Measurements from ENCODE around the gene NEK1.

DNA sequence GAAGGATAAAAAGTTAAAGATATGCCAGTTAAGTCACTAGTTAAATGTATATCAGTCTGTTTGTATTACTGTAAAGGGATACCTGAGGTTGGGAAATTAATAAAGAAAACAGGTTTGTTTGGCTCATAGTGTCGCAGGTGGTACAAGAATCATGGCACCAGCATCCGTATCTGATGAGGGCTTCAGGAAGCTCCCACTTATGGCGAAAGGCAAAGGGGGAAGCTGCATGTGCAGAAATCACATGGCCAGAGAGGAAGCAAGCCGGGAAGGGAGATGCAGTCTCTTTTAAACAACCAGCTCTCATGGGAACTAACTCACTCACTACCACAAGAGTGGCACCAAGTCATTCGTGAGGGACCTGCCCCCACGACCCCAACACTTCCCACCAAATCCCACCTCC is 249.8 kb downstream of the NEK1 start:
- TF ChIP-seq, protein P1, sequence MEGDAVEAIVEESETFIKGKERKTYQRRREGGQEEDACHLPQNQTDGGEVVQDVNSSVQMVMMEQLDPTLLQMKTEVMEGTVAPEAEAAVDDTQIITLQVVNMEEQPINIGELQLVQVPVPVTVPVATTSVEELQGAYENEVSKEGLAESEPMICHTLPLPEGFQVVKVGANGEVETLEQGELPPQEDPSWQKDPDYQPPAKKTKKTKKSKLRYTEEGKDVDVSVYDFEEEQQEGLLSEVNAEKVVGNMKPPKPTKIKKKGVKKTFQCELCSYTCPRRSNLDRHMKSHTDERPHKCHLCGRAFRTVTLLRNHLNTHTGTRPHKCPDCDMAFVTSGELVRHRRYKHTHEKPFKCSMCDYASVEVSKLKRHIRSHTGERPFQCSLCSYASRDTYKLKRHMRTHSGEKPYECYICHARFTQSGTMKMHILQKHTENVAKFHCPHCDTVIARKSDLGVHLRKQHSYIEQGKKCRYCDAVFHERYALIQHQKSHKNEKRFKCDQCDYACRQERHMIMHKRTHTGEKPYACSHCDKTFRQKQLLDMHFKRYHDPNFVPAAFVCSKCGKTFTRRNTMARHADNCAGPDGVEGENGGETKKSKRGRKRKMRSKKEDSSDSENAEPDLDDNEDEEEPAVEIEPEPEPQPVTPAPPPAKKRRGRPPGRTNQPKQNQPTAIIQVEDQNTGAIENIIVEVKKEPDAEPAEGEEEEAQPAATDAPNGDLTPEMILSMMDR (IDR thresholded peaks at IDR 0.05; ENCODE audit: extremely low read depth in 1 of 2, insufficient read depth in 1 of 2, low read depth in 1 of 2, low read length in 2 of 2): no peak
- TF ChIP-seq EZH2 (IDR thresholded peaks at IDR 0.05; ENCODE audit: borderline replicate concordance, low read depth, low read length, severe bottlenecking): no peak
- TF ChIP-seq MYC (IDR thresholded peaks at IDR 0.05; ENCODE audit: low read depth, low read length): no peak
- TF ChIP-seq POLR2A (IDR thresholded peaks at IDR 0.05; ENCODE audit: low read depth, low read length): no peak
- TF ChIP-seq, protein P2, sequence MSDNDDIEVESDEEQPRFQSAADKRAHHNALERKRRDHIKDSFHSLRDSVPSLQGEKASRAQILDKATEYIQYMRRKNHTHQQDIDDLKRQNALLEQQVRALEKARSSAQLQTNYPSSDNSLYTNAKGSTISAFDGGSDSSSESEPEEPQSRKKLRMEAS (IDR thresholded peaks at IDR 0.05; ENCODE audit: insufficient read depth, insufficient read length): no peak
- no peak for TF ChIP-seq JUN (IDR thresholded peaks at IDR 0.05; ENCODE audit: borderline replicate concordance, insufficient read depth, insufficient read length, low read depth)
- TF ChIP-seq POLR2AphosphoS5 (IDR thresholded peaks at IDR 0.05; ENCODE audit: insufficient read depth, low read depth, low read length): no peak

Measured in endothelial cell of umbilical vein (primary cell).